Cardiac fibroblast (primary cell): Measurements from ENCODE around the gene KRTAP9-3.
"Not testable (repeated sequence)": the region's sequence is repeated elsewhere in the genome, so short reads cannot be mapped to it uniquely, and the experiment has no call there.

Source experiments
- DNase-seq, 2 donors: peaks; one replicate each; pipeline versions ENCODE4 v3.0.0 to v3.0.0-alpha.2; 2010; ENCODE audit warnings: low read depth in 2 of 2
- H3K4me3 ChIP-seq, 2 donors: replicated peaks in 1 of 2; 1 replicate in 1 of 2; 2 replicates in 1 of 2; pipeline ENCODE4 v1.5.1; 2011; ENCODE audit warnings: low read depth in 2 of 2, low read length in 2 of 2, mild to moderate bottlenecking in 2 of 2, moderate library complexity in 1 of 2
- CTCF ChIP-seq: IDR thresholded peaks from one replicate; pipeline ENCODE4 v1.5.1; 2011; ENCODE audit warnings: low read depth, mild to moderate bottlenecking, low read length, inconsistent platforms

KRTAP9-3 gene

GRCh38 chr17:41199421-41200078 is 32.7 kb upstream of the KRTAP9-3 start:
- DNase-seq = no peak
- TF ChIP-seq CTCF = no peak
- H3K4me3 ChIP-seq = no peak overlapping the region

- no peak for TF ChIP-seq CTCF
- DNase-seq = peak in 1 of 2 donors; percentile 36
- H3K4me3 ChIP-seq = no peak overlapping the region
Measured at GRCh38 chr17:41211845-41212466, 20.3 kb upstream of the KRTAP9-3 start.

DNA sequence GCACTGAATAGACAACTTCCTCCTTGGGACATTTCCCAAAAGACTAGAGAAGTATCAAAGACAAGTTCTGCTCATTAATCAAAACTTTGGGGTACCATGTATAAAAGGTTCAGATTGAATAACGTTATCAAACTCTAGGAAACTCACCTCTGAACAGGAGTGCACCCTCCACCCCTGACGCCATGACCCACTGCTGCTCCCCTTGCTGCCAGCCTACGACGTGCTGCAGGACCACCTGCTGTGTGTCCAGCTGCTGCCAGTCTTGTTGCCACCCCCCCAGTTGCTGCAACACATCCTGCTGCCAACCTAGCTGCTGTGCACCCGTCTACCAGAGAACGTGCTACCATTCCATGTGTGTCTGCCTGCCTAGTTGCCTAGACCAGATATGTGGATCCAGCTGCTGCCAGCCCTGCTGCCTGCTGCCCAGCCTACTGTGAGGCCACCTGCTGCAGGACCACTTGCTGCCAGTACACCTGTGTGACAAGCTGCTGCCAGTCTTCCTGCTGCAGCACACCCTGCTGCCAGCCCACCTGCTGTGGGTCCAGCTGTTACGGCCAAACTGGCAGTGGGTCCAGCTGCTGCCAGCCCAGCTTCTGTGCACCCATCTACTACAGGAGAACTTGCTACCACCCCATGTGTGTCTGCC is 19.6 kb upstream of the KRTAP9-3 start:
- no peak for TF ChIP-seq CTCF
- DNase-seq = no peak
- H3K4me3 ChIP-seq = no peak overlapping the region

DNA sequence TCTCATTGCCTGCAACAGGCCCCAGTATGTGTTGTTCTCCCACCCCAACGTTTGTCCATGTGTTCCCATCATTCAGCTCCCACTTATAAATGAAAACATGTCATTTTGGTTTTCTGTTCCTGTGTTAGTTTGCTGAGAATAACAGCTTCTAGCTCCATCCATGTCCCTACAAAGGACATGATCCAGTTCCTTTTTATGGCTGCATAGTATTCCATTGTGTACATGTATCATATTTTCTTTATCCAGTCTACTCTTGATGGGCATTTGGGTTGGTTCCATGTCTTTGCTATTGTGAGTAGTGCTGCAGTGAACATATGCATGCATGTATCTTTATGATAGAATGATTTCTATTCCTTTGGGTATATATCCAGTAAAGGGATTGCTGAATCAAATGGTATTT is 16.6 kb upstream of the KRTAP9-3 start:
- DNase-seq = no peak
- TF ChIP-seq CTCF = no peak
- H3K4me3 ChIP-seq = no peak overlapping the region

DNA sequence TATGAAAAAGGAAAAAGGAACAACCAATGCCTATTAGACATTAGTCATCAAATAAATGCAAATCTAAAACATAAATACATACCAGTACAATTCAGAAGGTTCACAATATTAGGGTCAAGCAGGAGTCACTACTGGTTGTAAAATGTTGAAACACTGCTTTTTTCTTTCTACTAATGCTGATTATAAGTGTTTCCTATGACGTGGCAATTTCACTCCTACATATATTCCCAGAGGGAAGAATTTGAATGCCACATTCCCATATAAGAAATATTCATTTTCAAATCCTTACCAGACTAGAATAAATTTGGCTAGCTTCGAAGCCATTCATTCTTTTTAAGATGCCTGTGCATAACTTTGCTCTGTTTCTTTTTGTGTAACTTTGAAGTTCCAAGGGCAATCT is 8.4 kb upstream of the KRTAP9-3 start:
- no peak for TF ChIP-seq CTCF
- peak in 1 of 2 donors; percentile 1 for DNase-seq
- H3K4me3 ChIP-seq = no peak overlapping the region

GRCh38 chr17:41226051-41226450 is 6.2 kb upstream of the KRTAP9-3 start:
- H3K4me3 ChIP-seq = no peak overlapping the region
- no peak for DNase-seq
- TF ChIP-seq CTCF = no peak

DNA sequence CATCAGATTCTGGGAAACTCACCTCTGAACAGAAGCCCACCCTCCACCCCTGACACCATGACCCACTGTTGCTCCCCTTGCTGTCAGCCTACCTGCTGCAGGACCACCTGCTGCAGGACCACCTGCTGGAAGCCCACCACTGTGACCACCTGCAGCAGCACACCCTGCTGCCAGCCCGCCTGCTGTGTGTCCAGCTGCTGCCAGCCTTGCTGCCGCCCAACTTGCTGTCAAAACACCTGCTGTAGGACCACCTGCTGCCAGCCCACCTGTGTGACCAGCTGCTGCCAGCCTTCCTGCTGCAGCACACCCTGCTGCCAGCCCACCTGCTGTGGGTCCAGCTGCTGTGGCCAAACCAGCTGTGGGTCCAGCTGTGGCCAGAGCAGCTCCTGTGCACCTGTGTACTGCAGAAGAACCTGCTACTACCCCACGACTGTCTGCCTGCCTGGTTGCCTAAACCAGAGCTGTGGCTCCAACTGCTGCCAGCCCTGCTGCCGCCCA is 5.6 kb upstream of the KRTAP9-3 start, which contains the start of gene KRTAP9-2:
TSS of gene KRTAP9-2 (plus strand) at position 51 of the 498 bp plus-strand sequence. CDS start at position 58, 7 bp downstream.
- not testable (repeated sequence) for DNase-seq, H3K4me3 ChIP-seq
